NB4 (cell line): ENCODE results near the gene CNTN4.

ENCODE experiments used
- MAX ChIP-seq: IDR thresholded peaks from 2 replicates; pipeline ENCODE4 v1.6.1; 2011; ENCODE audit warnings: low read depth, low read length
- MYC ChIP-seq: IDR thresholded peaks from 2 replicates; pipeline ENCODE4 v1.6.1; 2011; ENCODE audit warnings: low read depth, low read length
- POLR2A ChIP-seq: IDR thresholded peaks from 2 replicates; pipeline ENCODE4 v1.6.1; 2011; ENCODE audit warnings: mild to moderate bottlenecking; ENCODE audit not compliant: insufficient read length; ENCODE audit errors: extremely low read depth
- TF ChIP-seq, protein P1 (sequence below): IDR thresholded peaks from one replicate; pipeline ENCODE4 v1.5.1; 2012; ENCODE audit warnings: low read depth, low read length

GRCh38 chr3:2735392-2735894, 636.8 kb downstream of the CNTN4 start:
- TF ChIP-seq, protein P1, sequence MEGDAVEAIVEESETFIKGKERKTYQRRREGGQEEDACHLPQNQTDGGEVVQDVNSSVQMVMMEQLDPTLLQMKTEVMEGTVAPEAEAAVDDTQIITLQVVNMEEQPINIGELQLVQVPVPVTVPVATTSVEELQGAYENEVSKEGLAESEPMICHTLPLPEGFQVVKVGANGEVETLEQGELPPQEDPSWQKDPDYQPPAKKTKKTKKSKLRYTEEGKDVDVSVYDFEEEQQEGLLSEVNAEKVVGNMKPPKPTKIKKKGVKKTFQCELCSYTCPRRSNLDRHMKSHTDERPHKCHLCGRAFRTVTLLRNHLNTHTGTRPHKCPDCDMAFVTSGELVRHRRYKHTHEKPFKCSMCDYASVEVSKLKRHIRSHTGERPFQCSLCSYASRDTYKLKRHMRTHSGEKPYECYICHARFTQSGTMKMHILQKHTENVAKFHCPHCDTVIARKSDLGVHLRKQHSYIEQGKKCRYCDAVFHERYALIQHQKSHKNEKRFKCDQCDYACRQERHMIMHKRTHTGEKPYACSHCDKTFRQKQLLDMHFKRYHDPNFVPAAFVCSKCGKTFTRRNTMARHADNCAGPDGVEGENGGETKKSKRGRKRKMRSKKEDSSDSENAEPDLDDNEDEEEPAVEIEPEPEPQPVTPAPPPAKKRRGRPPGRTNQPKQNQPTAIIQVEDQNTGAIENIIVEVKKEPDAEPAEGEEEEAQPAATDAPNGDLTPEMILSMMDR = no peak
- TF ChIP-seq POLR2A = no peak
- no peak for TF ChIP-seq MYC
- no peak for TF ChIP-seq MAX
